NCI-H510A (cell line): ENCODE results near the gene DLG2.

Source experiments
- DNase-seq: peaks from one replicate; lab custom pipeline; 2025; lab: John Stamatoyannopoulos, UW

DLG2 gene

DNA sequence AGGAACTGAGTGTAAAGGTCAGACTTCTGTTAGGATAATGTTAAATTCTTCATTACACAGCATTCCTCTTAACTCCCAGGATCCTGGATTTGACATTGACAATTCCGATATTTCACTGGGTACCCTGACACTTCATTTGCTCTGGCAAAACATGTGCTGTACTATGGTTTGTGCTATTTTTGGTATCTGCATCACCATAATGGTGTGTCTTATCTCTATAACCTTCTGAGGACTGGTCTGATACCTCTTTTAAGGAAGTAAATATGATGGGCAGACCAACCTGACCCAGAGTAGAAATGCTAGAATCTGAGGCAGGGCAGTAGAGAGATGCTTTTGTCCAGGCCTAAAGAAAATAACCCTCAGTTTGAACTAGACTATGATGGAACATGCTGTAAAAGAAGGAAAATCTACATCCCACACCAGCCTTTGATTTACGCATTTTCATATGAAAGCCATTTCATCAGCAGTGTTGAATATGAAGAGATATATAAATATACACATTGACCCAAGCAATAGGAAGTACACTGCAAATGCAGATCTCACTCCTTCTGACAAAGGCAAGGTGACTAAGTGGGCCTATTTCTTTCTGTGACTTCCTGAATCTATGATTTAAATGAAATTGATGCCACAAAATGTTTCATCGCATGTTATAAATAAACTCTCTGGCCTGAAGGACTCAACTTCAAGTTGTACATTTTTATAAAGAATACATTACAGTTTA is 966.7 kb downstream of the DLG2 start:
- DNase-seq: no peak

GRCh38 chr11:84655712-84656111 is 971.4 kb downstream of the DLG2 start:
- DNase-seq: no peak

- peak; percentile 9 for DNase-seq
Observed at GRCh38 chr11:84648471-84648870, 978.7 kb downstream of the DLG2 start.

- no peak for DNase-seq
Observed at GRCh38 chr11:84645988-84646694, 981.0 kb downstream of the DLG2 start.

DNA sequence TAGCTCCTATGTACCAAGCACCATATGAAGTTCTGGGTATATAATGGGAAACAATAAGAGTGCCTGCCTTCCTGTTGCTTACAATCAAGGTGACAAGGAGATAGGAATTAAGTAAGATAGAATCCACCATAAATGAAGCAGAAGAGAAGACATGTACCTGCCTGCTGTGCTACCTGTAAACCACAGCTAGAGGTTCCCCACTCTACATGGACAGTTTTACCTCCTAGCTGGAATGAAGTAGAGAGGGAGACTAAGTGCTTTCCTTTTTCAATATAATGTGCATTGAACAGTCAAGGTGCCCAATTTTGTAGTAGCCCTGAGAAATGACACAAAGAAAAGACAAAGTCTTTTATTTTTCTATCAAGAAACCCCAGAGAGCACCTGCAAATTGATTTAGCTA is 984.6 kb downstream of the DLG2 start:
- no peak for DNase-seq

- no peak for DNase-seq
Observed at GRCh38 chr11:84634309-84634708, 992.8 kb downstream of the DLG2 start.

DNA sequence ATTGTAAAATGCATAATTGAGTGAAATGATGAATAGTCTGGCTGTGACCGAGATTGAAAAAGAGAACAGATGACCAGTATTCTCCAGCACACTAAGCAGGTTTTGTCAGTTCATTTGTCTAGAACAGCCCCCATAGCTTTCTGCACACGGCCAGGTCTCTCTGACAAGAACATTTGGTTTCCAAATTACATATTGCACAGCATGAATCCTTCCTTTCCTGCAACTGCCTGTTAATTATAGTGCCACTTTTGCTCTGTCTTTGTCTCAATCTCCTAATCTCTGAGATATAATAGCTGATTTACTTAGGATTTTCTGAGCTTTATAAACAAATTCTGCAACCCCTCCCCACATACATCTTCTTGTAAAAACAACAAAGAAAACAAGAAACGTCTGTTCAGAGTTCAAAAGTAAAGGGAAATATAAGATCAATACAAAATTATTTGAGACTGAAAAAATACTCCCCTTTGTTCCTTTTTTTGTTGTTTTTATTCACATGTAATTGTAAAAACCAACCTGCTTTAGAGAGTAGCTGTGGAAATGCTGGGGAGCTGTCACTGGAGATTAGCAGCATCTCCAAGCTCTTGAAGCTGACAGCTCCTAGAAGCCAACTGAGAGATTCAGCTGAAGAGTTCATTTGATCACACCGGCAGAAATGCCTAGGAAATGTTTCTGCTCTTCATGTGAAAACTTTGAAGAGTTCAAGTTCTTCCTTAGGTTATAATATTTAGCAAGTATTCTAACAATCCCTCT is 998.1 kb downstream of the DLG2 start:
- no peak for DNase-seq

DNA sequence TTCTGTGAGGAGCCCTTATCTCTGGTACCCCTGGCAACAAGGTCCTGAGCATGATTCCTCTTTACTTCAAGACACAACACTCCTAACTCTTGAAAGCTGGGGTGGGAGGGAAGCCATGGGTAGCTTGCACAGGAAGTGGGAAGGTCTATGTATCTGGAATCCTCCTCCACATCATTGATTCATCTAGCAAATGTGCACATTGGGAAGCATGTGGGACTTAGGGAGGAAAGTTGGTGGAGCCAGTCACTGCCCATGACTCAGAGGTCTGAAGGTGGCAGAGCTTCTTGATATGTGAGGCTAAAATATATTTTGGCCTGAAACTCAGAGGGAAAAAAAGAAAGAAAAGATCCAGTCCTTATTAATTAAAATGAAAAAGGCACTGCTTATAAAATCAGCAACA is 1000.9 kb downstream of the DLG2 start:
- DNase-seq: no peak

DNA sequence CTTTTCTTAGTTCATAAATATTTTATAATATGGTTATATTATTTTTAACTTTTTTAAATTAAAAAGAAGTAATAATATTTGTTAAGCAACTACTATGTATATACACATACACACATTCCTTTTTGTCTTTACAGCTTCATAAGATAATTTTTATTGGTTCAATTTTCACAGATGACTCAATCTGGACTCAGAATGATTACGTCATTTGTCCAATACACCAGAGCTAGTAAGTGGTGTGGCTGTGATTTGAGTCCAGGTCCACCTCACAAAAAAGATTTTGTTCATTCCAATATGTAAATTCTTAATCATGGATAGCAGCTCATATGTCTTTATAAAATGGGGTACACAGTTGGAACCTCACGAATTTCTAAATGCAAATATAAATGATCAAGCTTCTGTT is 1014.5 kb downstream of the DLG2 start:
- no peak for DNase-seq

DNA sequence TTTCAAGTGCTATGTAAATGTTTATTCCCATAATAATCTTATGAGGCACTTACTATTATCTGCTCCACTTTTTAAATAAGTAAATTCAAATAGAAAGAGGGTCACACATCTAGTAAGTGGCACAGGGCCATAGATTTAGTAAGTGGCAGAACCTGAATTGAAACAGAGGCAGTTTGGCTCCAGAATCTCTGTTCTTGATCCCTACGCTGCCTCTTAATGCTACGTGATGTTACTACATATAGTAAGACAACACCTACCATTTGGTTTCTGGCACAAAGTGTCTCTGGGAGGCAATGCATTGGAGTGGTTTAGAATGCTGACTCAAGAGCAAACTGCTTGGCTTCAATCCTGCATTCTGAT is 1018.3 kb downstream of the DLG2 start:
- DNase-seq: peak; percentile 5

DNA sequence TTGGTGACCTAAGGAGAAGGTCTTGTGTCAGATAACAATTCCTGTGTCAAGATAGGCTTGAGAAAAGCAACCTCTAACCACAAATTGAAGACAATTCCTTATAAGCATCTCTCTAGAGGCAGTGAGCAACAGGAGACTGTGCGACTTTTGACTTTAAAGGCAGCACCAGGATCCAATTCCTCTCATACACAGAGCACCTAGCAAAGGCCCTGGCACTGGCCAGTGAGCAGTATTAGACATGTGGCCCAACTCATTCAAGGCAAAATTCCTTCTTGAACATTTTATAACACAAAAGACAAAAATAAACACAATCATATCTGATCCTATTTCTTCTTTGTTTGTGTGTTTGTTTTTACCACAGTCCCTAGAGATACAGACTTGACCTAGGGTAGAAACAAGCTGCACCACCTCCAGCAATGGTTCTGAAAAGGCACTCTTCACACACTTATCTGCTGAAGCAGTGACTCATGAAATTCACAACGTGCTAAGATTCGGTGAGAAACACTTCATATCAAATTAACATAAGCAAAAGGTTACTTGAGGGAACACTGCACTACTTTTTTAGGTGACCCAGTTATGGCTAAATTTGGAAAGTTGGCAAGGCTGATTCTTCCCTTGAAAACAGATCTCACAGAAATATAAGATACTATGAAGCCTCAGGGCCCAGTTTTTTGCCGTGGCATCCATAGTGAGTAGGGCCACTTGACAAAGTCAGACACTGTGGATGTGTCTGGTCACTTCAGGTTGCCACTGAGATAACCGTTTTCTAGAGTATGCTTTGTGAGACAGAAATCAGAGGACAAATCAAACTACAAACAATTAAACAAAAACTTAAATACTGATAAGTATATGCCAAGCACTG is 1018.9 kb downstream of the DLG2 start:
- DNase-seq: no peak

- no peak for DNase-seq
Observed at GRCh38 chr11:84594602-84595001, 1032.5 kb downstream of the DLG2 start.

- no peak for DNase-seq
Observed at GRCh38 chr11:84590106-84590505, 1037.0 kb downstream of the DLG2 start.

DNA sequence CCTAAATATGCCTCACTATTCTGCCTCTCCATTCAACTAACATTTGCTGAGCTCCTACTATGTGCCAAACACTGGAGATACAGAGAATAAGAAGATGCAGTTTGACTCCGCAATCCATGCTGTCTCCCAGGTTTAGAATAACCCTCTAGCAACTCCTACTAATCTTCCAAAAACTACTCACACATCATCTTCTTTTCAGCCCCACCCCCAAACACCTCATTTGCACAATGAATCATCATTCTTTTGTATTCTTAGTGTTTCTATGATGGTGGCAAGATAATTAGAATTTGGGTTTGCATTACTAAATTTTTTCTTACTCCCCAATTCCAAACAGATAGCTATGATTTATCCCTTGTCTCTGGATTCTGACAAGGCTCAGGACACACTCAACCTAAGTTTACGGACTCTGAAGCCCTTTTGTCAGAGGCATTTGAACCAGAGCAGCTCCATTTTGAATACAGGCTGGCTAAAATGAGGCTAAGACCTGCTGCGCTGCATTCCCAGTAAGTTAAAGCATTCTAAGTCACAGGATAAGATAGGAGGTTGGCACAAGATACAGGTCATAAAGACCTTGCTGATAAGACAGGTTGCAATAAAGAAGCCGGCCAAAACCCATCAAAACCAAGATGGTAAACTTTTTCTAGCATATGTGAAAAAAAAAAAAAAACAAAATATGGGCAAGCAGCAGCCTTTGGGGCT is 1038.9 kb downstream of the DLG2 start:
- no peak for DNase-seq

DNA sequence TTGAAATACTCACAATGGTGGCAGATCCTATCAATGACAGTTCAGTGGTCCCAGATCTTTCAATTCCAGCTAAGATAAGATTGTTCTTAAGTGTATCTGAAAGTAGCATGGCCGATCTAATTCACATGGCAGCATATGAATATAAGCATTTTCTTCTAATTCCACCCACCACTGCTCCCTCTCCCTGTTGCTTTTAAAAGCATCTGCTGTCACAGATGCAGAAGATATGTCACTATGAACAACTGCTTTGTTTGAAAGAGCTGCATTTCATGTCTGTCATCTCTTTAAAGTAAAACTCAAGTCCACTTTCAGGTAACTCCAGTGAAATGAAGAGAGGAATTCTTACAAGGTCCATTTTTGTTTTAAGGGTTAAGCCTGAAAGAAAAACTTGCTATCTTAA is 1044.0 kb downstream of the DLG2 start:
- DNase-seq: no peak

GRCh38 chr11:84581083-84581482 is 1046.1 kb downstream of the DLG2 start:
- no peak for DNase-seq

DNA sequence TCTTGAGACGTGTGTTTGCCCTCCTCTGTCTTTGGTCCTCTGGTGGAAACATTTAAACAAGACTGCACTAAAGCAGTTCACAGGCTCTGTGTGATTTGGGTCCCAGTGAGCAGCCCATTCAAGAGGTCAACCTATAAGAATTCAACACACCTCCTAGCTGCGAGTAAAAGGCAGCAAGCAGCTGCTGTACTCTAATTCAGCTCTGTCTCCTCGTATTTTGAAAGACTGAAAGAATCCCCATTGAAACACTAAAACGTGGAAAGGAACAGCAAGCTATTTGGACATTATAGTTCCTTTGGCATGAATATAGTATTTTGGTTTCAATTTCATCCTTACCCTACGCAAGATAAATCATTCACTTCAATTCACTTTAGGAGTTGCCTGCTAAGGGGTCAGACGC is 1046.7 kb downstream of the DLG2 start:
- DNase-seq: no peak

- no peak for DNase-seq
Observed at GRCh38 chr11:84573868-84574267, 1053.3 kb downstream of the DLG2 start.

- DNase-seq: no peak
Observed at GRCh38 chr11:84566671-84567070, 1060.5 kb downstream of the DLG2 start.

DNA sequence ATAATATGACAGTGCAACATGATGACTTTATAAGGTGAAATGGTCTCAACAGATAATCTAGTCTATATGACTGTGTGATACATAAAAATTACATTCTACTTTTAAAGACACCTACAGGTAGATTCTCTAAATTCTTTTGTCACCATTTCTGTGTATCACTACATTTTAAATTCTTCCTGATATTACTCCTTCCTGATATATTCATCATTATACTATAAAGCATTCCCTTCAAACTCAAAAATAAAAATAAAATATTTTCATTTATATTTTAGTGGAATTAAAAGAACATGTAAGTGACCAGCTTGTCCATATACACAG is 1062.3 kb downstream of the DLG2 start:
- no peak for DNase-seq

GRCh38 chr11:84564180-84564866 is 1062.8 kb downstream of the DLG2 start:
- DNase-seq: no peak
